Hepatocyte (in vitro differentiated cells): ENCODE results near the gene CDC42BPA. TPM values are rescaled to one million over a fixed set of nuclear protein-coding genes. Genes with fewer than 3 reads are reported as not detected.

Experiments used
- DNase-seq: peaks from one replicate; pipeline ENCODE4 v3.0.0-alpha.2; 2016; ENCODE audit warnings: low spot score
- H2AFZ ChIP-seq: fragments of 200-600 bp; sonication (generic); 2 replicates; pipeline ENCODE4 v1.6.0; 2016; ENCODE audit warnings: antibody characterized with exemption, mild to moderate bottlenecking
- H3K27ac ChIP-seq: fragments of 200-600 bp; sonication (generic); 2 replicates; pipeline ENCODE4 v1.5.1; 2016; ENCODE audit warnings: mild to moderate bottlenecking
- H3K27me3 ChIP-seq: fragments of 200-600 bp; sonication (generic); 2 replicates; pipeline ENCODE4 v1.6.1; 2016
- H3K36me3 ChIP-seq: fragments of 200-600 bp; sonication (generic); replicated peaks from 2 replicates; pipeline ENCODE4 v1.5.1; 2016; ENCODE audit warnings: low read depth; ENCODE audit not compliant: insufficient read depth
- H3K4me1 ChIP-seq: fragments of 200-600 bp; sonication (generic); 2 replicates; pipeline ENCODE4 v1.5.1; 2016; ENCODE audit warnings: mild to moderate bottlenecking, moderate library complexity; ENCODE audit not compliant: insufficient read depth
- H3K4me2 ChIP-seq: fragments of 200-600 bp; sonication (generic); 2 replicates; pipeline ENCODE4 v1.6.0; 2016
- H3K4me3 ChIP-seq: fragments of 200-600 bp; sonication (generic); 2 replicates; pipeline ENCODE4 v1.5.1; 2016; ENCODE audit warnings: mild to moderate bottlenecking
- H3K79me2 ChIP-seq: fragments of 200-600 bp; sonication (generic); 2 replicates; pipeline ENCODE4 v1.6.0; 2017; ENCODE audit warnings: mild to moderate bottlenecking
- H3K9me2 ChIP-seq: fragments of 200-600 bp; sonication (generic); replicated peaks from 2 replicates; pipeline ENCODE4 v1.6.0; 2017; ENCODE audit warnings: mild to moderate bottlenecking; ENCODE audit not compliant: insufficient read depth
- H3K9me3 ChIP-seq: fragments of 200-600 bp; sonication (generic); 2 replicates; pipeline ENCODE4 v1.5.1; 2016; ENCODE audit warnings: low read depth, mild to moderate bottlenecking
- H4K20me1 ChIP-seq: fragments of 200-600 bp; sonication (generic); 2 replicates; pipeline ENCODE4 v1.6.0; 2016; ENCODE audit warnings: mild to moderate bottlenecking; ENCODE audit not compliant: insufficient read depth, poor library complexity, severe bottlenecking
- EZH2 ChIP-seq: fragments of 200-600 bp; sonication (generic); IDR thresholded peaks from 2 replicates; pipeline ENCODE4 v1.6.1; 2016; ENCODE audit warnings: antibody characterized with exemption, mild to moderate bottlenecking, borderline replicate concordance
- EZH2phosphoT487 ChIP-seq: fragments of 200-600 bp; sonication (generic); IDR thresholded peaks from one replicate; pipeline ENCODE4 v1.6.1; 2018; ENCODE audit warnings: antibody characterized with exemption, mild to moderate bottlenecking, low read depth, moderate library complexity; ENCODE audit not compliant: unreplicated experiment, severe bottlenecking
- WGBS: methylation state at CpG from one replicate; pipeline ENCODE4 v1.1.6; 2016; ENCODE audit warnings: low lambda C conversion rate; ENCODE audit errors: missing lambda C conversion rate; 5-methylcytosine and 5-hydroxymethylcytosine counted together
- polyA plus RNA-seq: library from polyadenylated mRNA; unstranded; fragments of >200 nt; fragmentation: Nextera tagmentation; extraction: Ambion mirVana; gene quantifications from 2 replicates; pipeline ENCODE4 v1.2.1, GENCODE V29; 2016
- small RNA-seq: library from RNA; depleted of rRNA; stranded (forward); fragments of <200 nt; gene quantifications from one replicate; pipeline ENCODE3, GENCODE V24; 2014
- total RNA-seq: library from RNA; depleted of rRNA; stranded (reverse); fragments of >200 nt; gene quantifications from 2 replicates; pipeline ENCODE4 v1.2.3, GENCODE V29; 2014
- TF ChIP-seq, protein P1 (sequence below): fragments of 200-600 bp; sonication (generic); IDR thresholded peaks from 2 replicates; pipeline ENCODE4 v1.5.1; 2016; ENCODE audit warnings: antibody characterized with exemption, mild to moderate bottlenecking; ENCODE audit not compliant: poor library complexity

Gene CDC42BPA
- total and polyA plus RNA-seq, 2 experiments from 2014 or later: 24.5 to 40.9 TPM

DNA sequence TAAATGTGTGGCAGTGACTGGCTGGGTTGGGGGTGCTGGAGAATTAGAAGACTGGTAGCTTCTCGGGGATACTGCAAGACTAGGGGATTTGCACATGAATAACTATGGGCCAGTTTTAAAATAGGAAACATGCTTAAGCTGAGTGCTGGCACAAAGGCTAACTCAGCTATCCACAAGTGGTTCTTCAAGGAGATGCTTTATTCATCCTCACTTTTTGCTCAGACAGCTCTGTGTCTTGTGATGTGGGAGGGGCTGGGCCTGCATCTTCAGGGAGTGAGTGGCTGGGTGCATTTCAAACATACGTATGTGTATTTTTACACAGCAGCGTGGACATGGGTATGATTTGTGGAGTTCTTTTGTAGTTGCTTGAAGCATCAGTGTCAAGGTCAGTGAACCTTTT is 375.9 kb downstream of the CDC42BPA start:
- Histone ChIP-seq H2AFZ (no peak overlapping the region), H3K27ac (no peak overlapping the region), H3K9me2 (no peaks in the 10 kb centered on the region), H3K79me2 (peaks cover 45% of the 10 kb centered on the region), H3K36me3 (no peaks in the 10 kb centered on the region), H3K4me2 (no peak overlapping the region), H4K20me1 (no peaks in the 10 kb centered on the region), H3K4me3 (no peak overlapping the region), H3K9me3 (no peaks in the 10 kb centered on the region), H3K4me1 (peaks cover 30% of the 10 kb centered on the region), H3K27me3 (no peaks in the 10 kb centered on the region)
- WGBS: 93% methylated on average over 3 of the region's 3 CpGs
- TF ChIP-seq, protein P1, sequence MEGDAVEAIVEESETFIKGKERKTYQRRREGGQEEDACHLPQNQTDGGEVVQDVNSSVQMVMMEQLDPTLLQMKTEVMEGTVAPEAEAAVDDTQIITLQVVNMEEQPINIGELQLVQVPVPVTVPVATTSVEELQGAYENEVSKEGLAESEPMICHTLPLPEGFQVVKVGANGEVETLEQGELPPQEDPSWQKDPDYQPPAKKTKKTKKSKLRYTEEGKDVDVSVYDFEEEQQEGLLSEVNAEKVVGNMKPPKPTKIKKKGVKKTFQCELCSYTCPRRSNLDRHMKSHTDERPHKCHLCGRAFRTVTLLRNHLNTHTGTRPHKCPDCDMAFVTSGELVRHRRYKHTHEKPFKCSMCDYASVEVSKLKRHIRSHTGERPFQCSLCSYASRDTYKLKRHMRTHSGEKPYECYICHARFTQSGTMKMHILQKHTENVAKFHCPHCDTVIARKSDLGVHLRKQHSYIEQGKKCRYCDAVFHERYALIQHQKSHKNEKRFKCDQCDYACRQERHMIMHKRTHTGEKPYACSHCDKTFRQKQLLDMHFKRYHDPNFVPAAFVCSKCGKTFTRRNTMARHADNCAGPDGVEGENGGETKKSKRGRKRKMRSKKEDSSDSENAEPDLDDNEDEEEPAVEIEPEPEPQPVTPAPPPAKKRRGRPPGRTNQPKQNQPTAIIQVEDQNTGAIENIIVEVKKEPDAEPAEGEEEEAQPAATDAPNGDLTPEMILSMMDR: no peak
- no peak for TF ChIP-seq EZH2
- no peak for TF ChIP-seq EZH2phosphoT487
- DNase-seq: no peak

DNA sequence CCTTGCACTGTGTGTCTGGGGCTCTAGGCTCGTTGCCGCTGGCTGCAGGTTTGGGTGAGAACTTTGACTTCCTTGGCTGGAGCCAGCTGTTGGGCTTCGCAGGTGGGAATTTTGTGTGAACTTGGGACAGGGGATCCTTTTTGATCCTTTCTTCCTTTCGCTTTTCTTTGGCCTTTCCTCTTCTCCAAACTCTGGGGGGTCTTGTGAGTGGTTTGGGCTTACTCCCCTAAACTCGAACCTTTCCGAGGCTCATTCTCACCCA is 377.6 kb downstream of the CDC42BPA start:
- no peak overlapping the region for H3K27ac ChIP-seq
- H3K79me2 ChIP-seq: peaks cover 35% of the 10 kb centered on the region
- H4K20me1 ChIP-seq: no peaks in the 10 kb centered on the region
- H3K27me3 ChIP-seq: no peaks in the 10 kb centered on the region
- TF ChIP-seq EZH2phosphoT487 (no peak), EZH2 (no peak)
- TF ChIP-seq, protein P1: no peak
- H3K9me2 ChIP-seq: no peaks in the 10 kb centered on the region
- WGBS: 66% methylated on average over 6 of the region's 6 CpGs
- peak overlapping the region; percentile 46 for H3K4me3 ChIP-seq
- H3K4me1 ChIP-seq: peaks cover 25% of the 10 kb centered on the region
- peak overlapping the region; percentile 45 for H2AFZ ChIP-seq
- H3K4me2 ChIP-seq: peak overlapping the region; percentile 89
- no peaks in the 10 kb centered on the region for H3K36me3 ChIP-seq
- no peaks in the 10 kb centered on the region for H3K9me3 ChIP-seq
- DNase-seq: no peak

DNA sequence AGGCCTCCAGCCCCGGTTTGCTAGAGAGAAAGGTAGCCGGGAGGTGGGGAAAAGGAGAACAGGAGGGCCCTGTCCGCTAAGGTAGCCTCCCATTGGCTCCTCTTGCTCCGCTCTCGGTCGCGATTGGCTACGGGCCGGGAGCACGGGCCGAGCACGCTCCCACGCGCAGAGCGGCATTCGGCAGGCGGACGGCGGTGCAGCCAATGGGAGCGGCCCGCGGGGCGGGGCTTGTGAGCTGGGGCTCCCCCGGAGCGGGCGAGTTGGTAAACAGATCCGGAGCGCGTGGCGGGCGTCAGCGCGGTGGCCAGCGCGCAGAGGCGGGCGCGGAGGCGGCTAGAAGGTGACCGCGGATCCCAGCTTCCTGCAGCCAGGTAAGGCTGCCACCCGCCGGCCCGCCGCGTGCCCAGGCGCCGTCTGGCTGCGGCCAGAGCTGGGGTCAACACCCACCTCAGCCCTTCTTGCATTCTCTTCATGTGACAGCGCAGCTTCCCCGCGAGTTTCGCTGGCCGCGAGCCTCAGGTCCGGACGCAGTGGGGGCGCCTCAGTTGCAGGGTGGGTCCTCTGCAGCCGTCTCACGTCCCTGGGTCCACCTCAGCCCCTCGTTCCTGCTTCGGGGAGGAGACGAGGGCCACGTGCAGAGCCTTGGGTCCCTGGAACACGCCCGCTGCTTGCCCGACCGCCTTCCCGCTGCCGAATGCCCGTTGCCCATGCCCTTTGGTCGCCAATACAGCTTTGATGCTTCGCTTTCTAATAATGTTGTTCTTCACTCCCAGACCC is 378.1 kb downstream of the CDC42BPA start, which contains the start of gene COQ8A:
COQ8A (plus strand) TSS at position 266 of the 777 bp plus-strand sequence. CDS start 21,092 bp downstream, outside the sequence.
- no peaks in the 10 kb centered on the region for H3K36me3 ChIP-seq
- H3K27me3 ChIP-seq: no peaks in the 10 kb centered on the region
- peak within 1 kb of the TSS; percentile 93 for H3K27ac ChIP-seq
- H3K4me3 ChIP-seq: peak within 1 kb of the TSS; percentile 46
- H3K4me1 ChIP-seq: peaks cover 23% of the 10 kb centered on the region
- no peaks in the 10 kb centered on the region for H3K9me3 ChIP-seq
- TF ChIP-seq, protein P1: no peak
- TF ChIP-seq EZH2phosphoT487 (no peak), EZH2 (no peak)
- WGBS: 2% methylated on average over 60 of the region's 73 CpGs
- H3K4me2 ChIP-seq: peak within 1 kb of the TSS; percentile 89
- H3K9me2 ChIP-seq: no peaks in the 10 kb centered on the region
- no peaks in the 10 kb centered on the region for H4K20me1 ChIP-seq
- peak within 1 kb of the TSS; percentile 59 for H2AFZ ChIP-seq
- H3K79me2 ChIP-seq: peaks cover 35% of the 10 kb centered on the region
- DNase-seq: peak; percentile 100

Small RNA genes within 50 kb of the gene (small RNA-seq; reads per million reads assigned to genes)
- gene AL353689.1: not detected

Other genes with a start within 250 kb of the CDC42BPA start
- gene ZNF678, start 245.1 kb upstream of the CDC42BPA start, total RNA-seq: 11.5 and 14.2 TPM in 2 replicates
- 1.7 and 2.3 TPM in 2 replicates for gene ZNF678, start 245.1 kb upstream of the CDC42BPA start, polyA plus RNA-seq